Daoy (cell line): Measurements from ENCODE around the gene TMEM81. TPM values are rescaled to one million over a fixed set of nuclear protein-coding genes. Genes with fewer than 3 reads are reported as not detected.

Experiments
- total RNA-seq: library from RNA; depleted of rRNA; stranded (reverse); fragments of >200 nt; shearing (Covaris generic); gene quantifications from 2 replicates; pipeline ENCODE4 v1.2.3, GENCODE V29; 2014; rRNA removed

Gene TMEM81
- total RNA-seq, 1 experiment from 2014 or later = 2.6 TPM

Other genes starting within 250 kb of the TMEM81 start
- gene NFASC, start 213.6 kb downstream of the TMEM81 start, total RNA-seq = 4.8 and 5.8 TPM in 2 replicates
- not detected in 2 replicates for gene CNTN2, start 41.2 kb downstream of the TMEM81 start, total RNA-seq
- gene RBBP5, start 37.5 kb upstream of the TMEM81 start, total RNA-seq = 18.8 and 22.6 TPM in 2 replicates
- gene DSTYK, start 127.2 kb upstream of the TMEM81 start, total RNA-seq = 5.0 and 6.2 TPM in 2 replicates
- gene TMCC2, start 143.5 kb upstream of the TMEM81 start, total RNA-seq = 3.2 and 4.8 TPM in 2 replicates
- 11.1 and 12.4 TPM in 2 replicates for gene NUAK2, start 237.3 kb upstream of the TMEM81 start, total RNA-seq